Right renal pelvis (tissue), 4 donors: ENCODE data around the gene FZD8. TPM values are rescaled to one million over a fixed set of nuclear protein-coding genes. Genes with fewer than 3 reads are reported as not detected.

ENCODE experiments used
- DNase-seq, 4 donors: peaks; one replicate each; pipeline ENCODE4 v3.0.0-alpha.2; 2013; ENCODE audit warnings: low read depth in 4 of 4, low spot score in 3 of 4, missing footprints in 1 of 4
- polyA plus RNA-seq, 4 donors: library from polyadenylated mRNA; unstranded; fragments of 120-200 nt; gene quantifications; one replicate each; pipeline ENCODE4 v1.2.1, GENCODE V29; 2013; ENCODE audit not compliant: insufficient read length in 4 of 4

The FZD8 gene
- polyA plus RNA-seq, 4 donors, result 11.9 to 17.5 (median 15.1) TPM

DNA sequence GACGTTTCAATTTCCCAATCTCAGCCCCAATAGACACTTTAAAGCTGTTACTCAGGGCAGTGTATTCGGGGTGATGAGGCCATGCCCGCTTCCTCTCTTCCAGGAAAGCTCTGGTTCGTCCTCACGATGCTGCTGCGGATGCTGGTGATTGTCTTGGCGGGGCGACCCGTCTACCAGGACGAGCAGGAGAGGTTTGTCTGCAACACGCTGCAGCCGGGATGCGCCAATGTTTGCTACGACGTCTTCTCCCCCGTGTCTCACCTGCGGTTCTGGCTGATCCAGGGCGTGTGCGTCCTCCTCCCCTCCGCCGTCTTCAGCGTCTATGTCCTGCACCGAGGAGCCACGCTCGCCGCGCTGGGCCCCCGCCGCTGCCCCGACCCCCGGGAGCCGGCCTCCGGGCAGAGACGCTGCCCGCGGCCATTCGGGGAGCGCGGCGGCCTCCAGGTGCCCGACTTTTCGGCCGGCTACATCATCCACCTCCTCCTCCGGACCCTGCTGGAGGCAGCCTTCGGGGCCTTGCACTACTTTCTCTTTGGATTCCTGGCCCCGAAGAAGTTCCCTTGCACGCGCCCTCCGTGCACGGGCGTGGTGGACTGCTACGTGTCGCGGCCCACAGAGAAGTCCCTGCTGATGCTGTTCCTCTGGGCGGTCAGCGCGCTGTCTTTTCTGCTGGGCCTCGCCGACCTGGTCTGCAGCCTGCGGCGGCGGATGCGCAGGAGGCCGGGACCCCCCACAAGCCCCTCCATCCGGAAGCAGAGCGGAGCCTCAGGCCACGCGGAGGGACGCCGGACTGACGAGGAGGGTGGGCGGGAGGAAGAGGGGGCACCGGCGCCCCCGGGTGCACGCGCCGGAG is 34.4 kb downstream of the FZD8 start:
- DNase-seq, result peak in 1 of 4 donors; percentile 15

DNA sequence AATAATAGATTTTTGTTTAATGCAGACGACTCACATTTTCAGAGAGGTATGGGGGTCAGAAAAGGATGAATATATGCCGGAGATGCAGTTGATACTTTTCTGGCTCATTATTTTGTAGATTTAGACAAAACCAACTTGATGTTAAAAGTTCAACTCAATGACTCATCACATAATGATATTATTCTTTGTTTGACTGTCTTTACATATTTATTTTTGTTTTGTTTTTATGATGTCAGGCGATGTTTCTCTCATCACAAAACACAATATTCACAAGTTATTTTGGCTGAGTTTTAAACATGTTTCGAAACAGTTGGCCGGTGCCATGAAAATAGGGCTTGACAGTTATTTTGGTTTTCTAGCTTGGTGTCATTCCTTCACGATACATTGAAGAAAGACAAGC is 35.7 kb downstream of the FZD8 start:
- no peak for DNase-seq

GRCh38 chr10:35605191-35605590 is 36.9 kb downstream of the FZD8 start, which contains the start of gene GJD4:
TSS of gene GJD4 (plus strand) at chr10:35605341. CDS start at chr10:35605568, 227 bp downstream.
- no peak for DNase-seq

- no peak for DNase-seq
These were observed 41.9 kb downstream of the FZD8 start for GRCh38 chr10:35600193-35600592.

DNA sequence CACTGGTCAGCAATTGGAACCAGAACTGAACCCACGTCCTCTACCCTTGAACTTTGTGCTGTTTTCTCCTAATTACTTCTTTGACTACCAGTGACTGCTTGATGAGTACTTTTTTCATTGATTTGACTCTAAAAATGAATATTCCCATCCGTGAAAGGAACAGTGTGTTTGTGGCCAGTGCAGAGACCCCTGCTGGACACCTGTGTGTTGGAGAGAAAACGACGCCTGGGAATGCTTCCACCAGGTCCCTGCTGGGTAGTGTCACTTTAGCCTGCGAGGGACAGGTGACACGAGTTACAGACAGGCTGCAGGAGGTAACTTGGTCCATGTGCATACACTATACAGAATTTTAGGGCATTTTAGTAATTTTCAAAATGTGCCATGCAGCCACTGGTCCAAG is 43.7 kb downstream of the FZD8 start:
- DNase-seq, result no peak

DNA sequence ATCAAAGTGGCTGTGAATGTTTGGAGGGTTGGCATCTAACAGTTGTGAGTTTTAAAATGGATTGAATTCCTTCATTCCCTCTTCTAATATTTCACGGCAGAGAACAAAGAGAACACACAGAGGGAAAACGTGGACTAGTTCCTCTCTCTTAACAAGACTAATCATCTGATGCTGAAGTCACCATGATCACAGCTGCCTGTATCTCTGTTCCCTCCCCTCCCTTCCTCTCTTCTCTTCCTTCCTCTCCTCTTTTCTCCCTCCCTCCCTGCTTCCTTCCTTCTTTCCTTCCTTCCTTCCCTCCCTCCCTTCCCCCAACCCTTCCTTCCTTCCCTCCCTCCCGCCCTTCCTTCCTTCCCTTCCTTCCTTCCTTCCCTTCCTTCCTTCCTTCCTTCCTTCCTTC is 47.0 kb downstream of the FZD8 start:
- no peak for DNase-seq

DNA sequence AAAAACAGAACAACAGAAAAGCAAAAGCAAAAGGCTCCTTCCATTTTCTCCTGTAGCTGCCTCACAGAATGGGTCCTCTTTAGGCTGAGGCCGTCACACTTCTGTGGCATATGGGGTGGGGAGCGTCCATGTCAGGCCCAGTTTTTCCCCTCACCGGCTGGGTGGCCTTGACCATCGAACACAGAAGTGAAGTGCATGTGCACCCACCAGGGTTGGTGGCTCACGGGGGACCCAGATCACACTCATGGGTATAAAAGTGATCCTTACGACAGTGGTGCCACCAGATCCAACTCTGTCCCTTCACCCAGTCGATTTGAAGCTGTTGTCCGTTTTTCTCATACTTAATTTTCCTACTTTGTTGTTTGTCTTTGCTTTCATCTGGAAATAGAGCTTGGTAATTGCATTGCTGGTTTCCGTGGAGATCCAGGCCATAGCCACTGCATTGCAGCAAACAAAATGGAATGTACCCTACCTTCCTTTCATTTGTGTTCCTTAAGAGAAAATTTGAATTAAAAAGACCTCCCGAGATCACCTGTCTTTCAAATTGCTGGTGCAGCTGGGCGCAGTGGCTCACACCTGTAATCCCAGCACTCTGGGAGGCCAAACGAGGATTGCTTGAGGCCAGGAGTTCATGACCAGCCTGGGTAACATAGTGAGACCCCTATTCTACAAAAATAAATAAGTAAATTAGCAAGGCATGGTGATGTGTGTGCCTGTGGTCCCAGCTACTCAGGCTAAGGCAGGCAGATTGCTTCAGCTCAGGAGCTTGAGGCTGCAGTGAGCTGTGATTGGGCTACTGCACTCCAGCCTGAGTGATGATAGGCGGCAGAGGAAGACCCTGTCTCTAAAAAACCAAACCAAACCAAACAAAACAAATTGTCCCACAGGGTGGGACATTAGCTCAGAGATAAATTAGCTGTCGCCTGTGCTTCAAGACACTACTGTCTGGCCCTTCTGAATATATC is 47.7 kb downstream of the FZD8 start:
- DNase-seq, result no peak

DNA sequence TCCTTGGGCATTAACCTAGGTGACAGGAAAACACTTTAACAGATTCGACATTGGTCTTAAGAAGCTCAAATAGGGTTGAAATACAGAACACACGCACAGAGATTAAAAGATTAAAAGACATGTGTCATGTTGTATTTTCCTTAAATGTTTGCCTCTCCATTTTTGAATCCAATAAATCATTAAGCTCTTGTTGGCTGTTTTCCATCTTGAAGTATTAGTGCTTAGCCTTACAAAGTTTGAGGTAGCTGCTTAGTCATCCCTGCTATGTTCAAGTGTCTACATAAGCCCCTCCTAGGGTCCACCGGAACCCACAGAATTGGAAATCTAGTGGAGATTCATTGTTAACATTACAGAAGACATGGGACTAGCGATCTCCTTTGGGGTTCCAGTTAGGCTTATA is 49.7 kb downstream of the FZD8 start:
- no peak for DNase-seq

DNA sequence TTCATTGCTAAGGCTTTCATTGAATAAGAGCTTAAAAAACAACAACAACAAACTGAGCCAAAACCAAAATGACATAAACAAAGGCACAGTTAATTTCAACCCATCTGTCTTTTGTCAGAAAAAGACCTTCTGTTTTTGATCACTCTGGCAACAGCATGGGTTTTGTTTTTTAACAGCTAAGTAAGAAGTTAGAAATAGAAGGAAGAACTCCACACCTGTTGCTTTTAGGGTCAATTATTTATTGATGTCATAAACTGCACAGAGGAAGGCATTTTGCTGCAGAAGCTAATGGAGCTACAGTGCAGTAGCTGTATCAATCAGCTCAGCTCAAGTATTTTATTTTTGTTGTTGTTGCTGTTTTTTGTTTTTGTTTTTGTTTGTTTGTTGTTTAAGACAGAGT is 53.3 kb downstream of the FZD8 start:
- DNase-seq, result no peak

Other genes with a start within 250 kb of the FZD8 start
- gene GJD4, start 37.0 kb downstream of the FZD8 start, polyA plus RNA-seq, result under 1 TPM in 1 of 4 donors, not detected in 3; 0.08 TPM